EH (cell line): Measurements from ENCODE around the gene RNF169.
"Not testable (repeated sequence)": the region's sequence is repeated elsewhere in the genome, so short reads cannot be mapped to it uniquely, and the experiment has no call there.

ENCODE experiments used
- DNase-seq: peaks from one replicate; pipeline ENCODE4 v3.0.0-alpha.2; 2015; ENCODE audit warnings: low read depth

RNF169 gene

DNA sequence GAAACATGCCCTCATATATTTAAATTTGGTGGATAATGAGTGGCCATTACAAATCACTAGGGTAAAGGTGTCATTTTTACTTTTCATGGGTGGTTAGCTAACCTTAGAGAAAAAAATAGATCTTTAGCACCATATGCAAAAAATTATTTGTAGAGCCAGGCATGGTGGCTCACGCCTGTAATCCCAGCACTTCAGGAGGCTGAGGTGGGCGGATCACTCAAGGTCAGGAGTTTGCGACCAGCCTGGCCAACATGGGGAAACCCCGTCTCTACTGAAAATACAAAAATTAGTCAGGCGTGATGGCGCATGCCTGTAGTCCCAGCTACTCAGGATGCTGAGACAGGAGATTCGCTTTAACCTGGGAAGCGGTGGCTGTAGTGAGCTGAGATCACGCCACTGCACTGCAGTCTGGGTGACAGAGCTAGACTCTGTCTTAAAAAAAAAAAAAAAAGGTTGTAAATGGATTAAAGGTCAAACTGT lies 19.6 kb downstream of the RNF169 start:
- not testable (repeated sequence) for DNase-seq

DNA sequence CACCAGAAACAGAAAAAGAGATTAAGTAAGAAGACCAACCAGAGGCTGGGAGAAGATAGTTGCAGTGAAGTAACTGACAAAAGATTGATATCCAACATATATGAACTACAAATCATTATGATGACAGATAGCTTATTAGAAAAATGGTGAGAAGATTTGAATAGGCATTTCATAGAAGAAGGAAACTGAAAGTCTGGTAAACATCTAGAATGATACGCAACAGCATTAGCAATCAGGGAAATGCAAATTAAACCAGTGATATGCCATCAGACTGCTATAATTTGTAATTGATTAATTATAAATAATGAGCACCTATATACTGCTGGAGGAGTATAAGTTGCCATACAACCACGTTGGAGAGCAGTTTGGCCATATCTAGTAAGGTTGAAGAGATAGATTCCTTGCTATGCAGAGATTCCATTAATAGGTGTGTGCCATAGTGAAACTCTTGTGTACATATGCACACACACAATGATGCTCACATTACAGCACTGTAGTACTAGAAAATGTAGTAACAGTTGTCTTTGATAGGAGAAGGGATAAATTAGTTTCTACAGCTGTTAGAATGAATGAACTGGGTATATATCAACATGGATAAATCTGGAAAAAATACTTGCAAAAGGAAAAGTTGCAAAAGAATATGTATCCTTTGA lies 20.5 kb downstream of the RNF169 start:
- DNase-seq, result no peak

DNA sequence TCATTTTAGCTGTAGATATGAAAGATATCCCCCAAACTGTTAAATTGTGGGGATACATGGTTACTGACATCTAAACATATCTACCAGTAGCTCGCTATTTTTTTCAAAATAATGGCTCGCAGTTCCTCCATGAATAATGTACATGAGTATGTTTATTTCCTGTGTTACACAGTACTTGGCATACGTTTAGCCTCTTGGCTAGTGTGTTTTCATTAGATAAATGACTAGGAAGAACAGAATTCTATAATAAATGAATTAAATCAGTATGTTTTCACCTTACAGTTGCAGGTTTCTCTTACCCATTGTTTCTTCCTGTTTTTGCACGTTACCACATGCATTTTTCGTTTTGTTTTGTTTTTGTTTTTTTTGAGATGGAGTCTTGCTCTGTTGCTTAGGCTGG lies 21.8 kb downstream of the RNF169 start:
- DNase-seq, result peak; percentile 14

DNA sequence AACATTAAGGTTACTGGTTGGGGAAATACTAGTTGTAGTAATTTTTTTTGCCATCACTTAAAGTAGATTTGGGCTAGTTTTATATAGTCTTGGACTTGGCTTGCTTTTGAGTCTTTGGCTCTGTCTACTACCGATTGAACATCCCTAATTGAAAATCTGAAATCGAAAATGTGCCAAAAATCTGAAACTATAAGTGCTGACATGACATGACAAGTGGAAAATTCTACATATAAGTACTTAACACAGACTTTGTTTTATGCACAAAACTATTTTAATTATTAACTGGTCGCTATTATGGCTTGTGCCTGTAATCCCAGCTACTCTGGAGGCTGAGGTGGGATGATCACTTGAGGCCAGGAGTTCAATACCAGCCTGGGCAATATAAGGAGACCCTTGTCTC lies 22.5 kb downstream of the RNF169 start:
- no peak for DNase-seq

DNA sequence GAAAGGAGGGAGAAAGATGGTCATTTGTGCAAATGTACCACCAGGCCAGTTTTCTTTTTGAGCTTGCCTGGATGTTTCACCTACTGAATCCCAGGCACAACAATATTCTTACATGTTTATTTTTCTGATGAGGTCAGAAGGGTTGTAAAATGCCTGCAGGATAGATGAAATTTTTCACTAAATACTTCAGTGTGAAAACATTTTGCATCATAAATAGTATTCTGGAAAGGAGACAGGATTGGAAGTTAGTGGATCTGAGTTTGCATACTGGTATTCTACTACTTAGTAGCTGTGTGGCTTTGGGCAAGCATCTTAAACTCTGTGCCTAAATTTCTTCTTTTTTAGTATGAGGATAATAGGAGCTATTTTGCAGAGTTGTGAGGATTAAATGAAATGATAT lies 24.8 kb downstream of the RNF169 start:
- peak; percentile 71 for DNase-seq

DNA sequence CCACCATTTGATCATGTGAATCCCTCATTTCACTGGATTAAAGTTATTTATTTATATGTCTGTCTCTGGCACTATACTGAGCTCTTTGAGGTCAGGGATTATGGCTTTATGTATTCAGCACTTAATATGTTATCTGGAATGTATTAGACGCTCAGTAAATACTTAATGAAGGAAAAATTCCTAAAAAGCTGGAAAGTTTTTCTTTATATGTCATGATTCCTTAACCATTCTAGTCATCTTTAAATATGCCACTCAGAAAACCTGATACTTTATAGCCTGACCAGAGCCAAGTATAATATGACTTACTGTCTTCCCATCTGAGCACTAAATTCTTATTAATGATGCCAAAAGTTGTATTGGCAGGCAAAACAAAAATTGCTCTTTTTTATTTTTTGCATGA lies 27.1 kb downstream of the RNF169 start:
- peak; percentile 38 for DNase-seq

DNA sequence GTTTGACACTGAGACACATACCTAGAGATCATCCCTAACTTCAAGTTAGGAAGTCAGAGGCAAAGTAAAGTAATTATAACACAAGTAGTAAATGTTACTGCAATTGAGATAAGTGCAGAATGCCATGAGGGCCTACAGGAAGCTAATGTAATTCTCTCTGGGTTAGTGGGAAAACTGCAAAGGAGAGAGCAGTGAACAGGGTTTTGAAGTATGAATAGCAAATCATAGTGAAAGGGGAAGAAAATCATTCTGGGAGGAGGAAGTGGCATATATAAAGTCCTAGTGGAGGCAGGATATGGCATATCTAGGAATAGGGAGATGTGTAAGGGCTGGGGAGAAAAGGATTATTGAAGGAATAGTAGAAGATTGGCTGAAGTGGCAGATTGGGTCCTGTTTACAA lies 27.9 kb downstream of the RNF169 start:
- no peak for DNase-seq

DNA sequence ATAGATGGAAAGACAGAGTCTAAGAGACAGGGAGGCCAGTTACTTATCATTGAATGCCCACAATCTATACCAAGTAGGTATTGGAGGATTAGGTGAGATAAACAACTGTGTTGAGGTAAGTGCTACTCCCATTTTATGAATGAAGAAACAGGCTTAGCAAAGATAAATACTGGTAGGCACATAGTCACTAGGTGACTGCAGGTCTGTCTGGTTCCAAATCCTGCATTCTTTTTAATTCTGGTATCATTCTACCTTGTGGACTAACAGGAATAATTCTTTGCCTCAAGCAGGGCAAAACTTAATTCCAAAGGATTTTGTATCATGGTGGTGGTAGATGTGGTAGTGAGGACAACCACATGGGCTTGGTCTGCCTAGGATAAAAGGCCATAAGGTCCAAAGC lies 28.4 kb downstream of the RNF169 start:
- no peak for DNase-seq

DNA sequence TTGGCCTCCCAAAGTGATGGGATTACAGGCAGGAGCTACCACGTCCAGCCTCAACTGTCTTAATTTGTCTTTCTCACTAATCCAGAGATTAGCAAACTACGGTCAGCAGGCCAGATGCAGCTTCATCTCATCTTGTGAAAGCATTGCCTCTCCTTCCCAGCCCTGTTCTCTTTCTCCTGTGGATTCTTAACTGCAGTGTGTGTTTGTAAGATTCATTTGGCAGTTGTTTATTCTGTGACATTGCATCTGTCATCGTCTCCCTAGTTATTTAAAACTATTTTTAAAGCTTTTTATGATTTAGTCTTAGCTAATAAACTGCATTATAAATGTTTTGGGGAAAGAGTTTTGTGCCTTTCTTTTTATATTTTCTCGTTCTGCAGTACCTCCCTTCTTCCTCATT lies 29.2 kb downstream of the RNF169 start:
- DNase-seq, result no peak

DNA sequence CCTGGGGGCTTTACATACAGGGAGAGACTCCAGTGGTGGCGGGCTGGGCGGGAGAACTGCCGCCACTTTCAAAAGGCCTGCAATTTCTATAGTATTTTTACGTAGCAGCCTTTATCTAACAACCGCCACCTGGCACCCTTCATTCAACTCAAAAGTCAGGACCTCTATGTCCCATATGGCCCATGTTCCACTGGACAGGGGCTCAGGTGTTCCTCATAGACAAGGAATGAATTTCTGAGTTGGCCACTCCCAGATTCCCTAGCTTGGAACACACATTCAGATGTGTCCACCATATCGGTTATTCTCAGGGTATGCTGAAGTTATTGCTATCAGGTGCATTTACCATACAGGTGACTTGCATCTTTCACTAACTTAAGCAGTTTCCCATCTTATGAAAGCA lies 29.9 kb downstream of the RNF169 start:
- DNase-seq, result no peak

DNA sequence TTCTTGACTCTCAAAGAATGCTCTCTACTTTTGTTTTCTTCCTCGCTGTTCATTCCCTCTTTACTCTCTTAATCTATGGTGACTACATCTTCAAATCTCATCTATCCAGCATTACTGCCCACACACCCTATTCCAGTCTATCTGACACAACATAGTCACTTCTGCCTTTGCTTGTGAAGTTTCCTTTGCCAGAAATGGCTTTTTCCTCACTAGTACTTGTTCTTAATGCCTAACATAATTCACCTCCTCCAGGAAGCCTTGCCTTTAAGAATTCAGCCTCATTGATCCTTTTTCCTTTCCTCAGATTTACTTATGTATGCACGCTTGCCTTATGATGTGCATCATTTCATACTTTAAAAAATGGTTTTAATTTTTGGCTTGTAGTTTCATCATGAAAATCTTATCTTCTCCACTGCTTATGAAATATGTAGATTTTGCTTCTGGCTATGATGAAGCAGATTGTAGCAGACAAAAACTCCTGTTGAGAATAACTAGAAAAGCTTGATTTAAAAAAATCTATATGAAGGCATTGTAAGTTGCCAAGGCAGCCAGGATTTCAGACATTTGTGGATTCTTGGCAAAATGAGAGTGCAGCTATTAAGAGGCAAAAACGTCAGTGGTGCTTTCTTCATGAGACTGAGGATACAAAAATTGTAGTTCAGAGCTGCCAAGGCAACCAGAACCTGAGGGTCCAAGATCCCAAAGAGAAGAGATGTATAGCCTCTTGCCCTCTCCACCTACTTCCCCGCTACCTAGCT lies 31.8 kb downstream of the RNF169 start:
- no peak for DNase-seq

DNA sequence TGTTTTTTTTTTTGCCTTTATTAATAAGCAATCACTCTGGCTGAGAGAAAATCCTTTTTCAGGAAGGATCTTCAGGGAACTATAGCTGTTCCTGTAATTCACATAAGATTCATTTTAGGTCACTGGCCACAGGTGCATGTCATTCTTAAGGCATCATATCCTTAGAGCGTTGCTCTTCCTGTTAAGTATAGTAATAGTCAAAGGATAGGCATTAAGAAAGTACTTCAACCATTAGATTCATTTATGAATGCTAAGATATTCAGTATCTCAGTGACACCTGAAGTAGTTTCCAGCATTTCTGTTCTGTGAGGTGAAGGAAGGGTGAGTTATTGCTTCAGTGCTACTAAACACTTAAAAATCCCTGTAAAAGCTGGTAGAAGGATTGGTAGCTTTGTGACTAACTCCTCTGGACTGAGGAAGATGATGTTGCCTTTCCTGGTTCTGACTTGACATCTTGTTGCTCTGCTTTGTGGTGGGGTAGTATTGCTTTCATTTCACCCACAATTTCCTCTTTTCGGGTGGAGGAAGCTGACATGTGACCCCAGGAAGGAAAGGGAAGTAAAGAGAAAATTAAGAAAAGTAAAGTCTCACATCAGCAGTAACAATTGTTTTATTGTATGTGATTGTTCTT lies 34.7 kb downstream of the RNF169 start:
- peak; percentile 84 for DNase-seq

DNA sequence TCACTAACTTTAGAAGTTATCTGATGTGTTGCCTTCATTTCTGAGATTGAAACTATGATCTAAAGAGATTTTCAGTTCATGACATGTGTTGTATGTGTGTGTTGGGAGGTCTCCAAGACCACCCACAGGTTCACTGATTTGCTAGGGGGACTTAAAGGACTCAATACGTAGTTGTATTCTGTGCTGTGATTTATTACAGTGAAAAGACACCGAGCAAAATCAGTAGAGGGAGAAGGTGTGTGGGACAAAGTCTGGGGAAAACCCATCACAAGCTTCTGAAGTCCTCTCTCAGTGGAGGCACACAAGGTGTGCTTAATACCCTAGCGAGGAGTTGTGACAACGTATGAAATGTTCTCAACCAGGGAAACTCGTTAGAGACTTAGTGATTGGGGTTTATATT lies 35.6 kb downstream of the RNF169 start:
- no peak for DNase-seq

DNA sequence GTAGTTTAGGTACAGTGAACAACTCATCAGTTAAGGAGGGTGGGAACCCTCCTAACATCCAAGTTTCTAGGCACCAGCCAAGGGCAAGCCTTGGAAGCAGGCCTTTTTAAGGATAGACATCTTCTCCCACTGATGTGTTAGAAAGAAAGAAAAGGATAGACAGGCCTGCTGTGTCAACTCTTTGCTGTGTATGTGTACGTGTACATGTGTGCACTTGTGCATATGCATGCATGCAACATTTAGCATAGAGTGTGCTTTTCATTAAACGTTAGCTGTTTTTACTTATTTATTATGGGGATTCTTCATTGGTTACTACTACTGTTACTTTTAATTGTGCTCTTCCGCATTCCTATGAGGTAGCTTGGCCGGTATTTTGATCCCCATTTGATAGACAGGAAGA lies 36.1 kb downstream of the RNF169 start:
- DNase-seq, result no peak

DNA sequence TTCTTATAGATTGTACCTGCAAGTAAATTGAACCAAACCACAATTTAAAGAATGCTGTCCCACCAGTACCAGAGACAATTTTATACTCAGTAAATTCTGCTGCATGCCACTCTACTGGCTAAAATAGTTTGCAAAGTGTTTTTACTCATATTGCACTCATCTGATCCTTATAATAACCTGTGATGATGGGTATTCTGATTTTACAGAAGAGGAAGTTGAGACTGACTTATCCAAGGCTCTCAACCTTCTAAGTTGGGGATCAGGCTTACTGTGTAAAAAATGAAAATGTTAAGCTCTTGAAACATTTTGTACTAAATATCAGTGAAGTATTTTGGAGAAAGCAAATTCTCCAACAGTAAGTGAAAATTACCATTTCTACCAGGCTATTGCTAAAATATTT lies 37.9 kb downstream of the RNF169 start:
- DNase-seq, result no peak

DNA sequence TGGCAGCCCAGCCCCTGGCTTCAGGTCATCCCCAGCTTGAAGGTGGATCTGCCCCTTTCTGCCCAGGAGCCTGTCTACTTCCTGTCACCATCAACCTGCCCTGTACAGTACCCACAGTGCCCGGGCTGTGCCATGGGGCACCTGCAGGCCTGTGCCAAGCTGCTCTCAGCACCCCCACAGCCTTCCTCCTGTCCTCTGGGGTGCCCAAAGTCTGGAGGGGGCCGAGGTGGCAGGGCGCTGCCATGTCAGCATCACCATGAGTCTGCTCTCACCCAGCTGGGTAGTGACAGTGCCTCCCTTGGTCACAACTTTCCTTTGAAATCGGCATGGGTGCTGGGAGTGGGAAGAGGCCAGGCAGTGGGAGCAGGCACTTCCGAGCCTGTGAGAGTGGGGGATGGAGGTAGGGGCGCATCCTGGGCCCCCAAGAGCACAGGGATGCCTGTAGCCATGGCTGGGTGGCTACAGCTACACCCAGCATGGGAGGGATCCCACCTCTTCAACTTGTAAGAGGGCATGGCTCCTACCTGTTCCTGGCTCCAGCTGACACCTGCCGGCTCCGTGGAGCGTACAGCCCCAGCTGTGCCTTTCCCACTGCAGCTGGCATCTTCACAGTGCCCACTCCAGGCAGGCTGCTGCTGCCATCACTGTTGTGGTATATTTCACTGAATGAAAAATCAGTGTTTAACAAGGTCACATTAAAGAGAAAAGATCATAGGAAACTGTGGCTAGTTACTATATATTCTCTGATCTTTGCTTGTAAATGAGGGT lies 42.9 kb downstream of the RNF169 start:
- DNase-seq, result no peak

DNA sequence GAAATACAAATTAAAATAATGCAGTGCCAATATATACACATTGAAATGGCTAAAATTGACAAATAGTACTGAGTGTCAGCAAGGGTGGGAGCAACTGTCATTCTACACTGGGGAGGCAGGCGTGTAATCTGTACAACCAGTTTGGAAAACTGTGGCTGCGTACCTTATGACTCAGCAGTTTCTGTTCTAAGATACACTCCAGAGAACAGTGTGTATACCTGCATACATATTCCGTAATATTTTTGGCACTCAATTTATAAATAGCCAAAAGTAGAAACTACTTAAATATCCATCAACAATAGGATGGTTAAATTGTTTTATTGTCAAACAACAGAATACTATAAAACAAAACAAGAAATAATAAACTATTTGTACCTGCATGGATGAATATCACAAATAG lies 57.6 kb downstream of the RNF169 start:
- DNase-seq, result no peak

DNA sequence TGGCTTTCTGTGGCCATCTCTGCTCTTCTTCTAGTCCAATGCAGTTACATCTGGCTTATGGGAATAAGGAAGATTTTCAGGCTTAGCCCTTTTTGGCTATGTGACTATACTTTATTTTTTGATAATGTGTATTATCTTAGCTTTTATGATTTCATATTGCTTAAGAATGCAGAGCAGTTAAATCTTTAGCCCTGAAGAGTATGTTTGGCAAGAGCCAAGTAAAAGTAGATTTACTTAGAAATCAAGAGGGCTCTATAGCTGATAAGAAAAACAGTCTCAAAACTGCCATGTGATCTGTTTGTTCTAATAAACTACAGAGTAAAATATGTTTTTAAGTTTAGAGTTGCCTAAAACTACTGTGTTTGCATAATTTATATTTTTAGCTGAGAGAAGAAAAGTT lies 61.2 kb downstream of the RNF169 start:
- no peak for DNase-seq

DNA sequence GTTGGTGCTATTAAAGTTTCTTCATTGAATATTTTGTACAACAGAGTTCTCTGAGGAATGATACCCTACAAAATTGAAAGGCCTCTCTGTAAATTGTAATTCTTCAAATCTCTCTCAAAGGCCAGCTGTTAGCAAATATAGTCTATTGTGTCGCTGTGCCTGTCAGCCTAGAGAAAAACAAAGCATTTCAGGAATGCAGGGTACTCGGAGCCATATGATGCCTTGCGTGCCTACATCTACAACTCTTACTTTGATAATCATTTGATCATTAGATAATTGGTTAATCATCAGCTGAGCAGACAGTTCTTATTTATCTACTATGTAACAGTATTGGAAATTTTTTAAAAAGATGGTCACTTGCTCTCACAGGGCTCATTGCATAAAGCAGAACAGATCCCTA lies 67.3 kb downstream of the RNF169 start:
- no peak for DNase-seq

DNA sequence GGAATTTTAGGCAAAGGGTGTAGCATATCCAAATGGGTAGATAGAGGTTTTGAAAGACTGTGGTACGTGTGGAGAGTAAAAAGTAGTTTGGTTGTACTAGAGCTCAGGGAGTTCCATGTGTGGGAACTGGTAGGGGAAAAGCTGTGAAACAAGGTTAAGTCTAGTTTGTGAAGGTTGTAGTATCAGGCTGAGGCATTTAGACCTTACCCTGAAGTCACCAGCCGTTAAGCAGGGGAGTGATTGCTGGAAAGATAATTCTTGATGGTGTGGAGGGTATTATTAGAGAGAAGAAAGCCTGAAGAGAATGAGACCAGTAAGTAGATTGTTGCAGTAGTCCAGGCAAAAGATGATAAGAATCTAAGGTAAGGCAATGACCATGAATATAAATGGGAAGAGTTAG lies 68.0 kb downstream of the RNF169 start:
- no peak for DNase-seq

DNA sequence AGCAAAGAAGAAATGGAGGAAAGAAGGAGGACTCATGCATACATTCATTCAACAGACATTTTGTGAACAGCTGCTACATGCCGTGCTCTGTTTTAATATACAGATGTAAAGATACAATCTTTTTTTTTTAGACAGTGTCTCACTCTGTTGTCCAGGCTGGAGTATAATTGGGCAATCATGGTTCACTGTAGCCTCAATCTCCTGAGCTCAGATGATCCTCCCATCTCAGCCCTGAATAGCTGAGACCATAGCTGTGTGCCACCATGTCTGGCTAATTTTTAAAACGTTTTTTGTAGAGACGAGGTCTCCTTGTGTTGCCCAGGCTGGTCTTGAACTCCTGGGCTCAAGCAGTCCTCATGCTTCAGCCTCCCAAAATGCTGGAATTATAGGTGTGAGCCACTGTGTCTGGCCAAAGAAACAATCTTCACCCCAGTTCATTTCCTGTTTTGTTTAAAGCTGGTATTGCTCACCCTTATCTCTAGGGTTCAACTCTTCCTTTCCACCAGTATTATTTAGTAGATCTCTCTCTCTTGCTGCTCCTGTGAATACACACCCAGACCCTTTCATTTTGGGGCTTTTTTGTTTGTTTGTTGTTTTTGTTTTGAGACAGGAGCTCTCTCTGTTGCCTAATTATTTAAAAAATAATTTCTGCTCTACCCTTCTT lies 69.8 kb downstream of the RNF169 start:
- DNase-seq, result peak; percentile 3

DNA sequence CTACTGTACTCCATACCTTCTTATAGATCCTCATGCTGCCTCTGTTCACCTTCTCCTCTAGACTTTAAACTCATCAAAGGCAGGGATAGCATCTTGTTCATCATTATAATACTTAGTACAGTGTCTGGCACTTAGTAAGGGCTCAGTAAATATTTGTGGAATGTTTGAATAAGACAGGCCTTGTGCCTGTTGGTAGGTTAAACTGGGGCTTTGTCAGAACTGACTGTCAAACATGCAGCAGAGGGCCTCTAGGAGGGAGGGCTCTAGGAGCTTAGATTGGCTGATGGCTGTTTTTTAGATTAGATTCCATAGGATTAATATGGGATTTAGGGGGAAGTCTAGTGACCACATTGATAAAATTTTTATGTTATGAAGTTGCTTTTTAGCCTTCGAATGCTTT lies 70.8 kb downstream of the RNF169 start:
- DNase-seq, result peak; percentile 67
